HPDE6-E6E7 (cell line): ENCODE results near the gene CUBN.

Source experiments
- DNase-seq: peaks from one replicate; pipeline ENCODE4 v3.0.0; 2011; ENCODE audit warnings: missing footprints; ENCODE audit errors: extremely low spot score

The CUBN gene

GRCh38 chr10:16989826-16990293, 139.8 kb downstream of the CUBN start:
- DNase-seq = no peak

- no peak for DNase-seq
Measured at GRCh38 chr10:16988900-16989299, 140.7 kb downstream of the CUBN start.

- no peak for DNase-seq
Measured at GRCh38 chr10:16987976-16988610, 141.5 kb downstream of the CUBN start.

- DNase-seq = no peak
Measured at GRCh38 chr10:16987206-16987621, 142.4 kb downstream of the CUBN start.

- no peak for DNase-seq
Measured at GRCh38 chr10:16986406-16987205, 143.0 kb downstream of the CUBN start.

GRCh38 chr10:16986082-16986405, 143.6 kb downstream of the CUBN start:
- DNase-seq = no peak

GRCh38 chr10:16984242-16984641, 145.4 kb downstream of the CUBN start:
- DNase-seq = no peak

GRCh38 chr10:16976803-16977202, 152.8 kb downstream of the CUBN start:
- DNase-seq = no peak

- no peak for DNase-seq
Measured at GRCh38 chr10:16975188-16975587, 154.4 kb downstream of the CUBN start.

- DNase-seq = peak; percentile 2
Measured at GRCh38 chr10:16968416-16969041, 161.1 kb downstream of the CUBN start.

GRCh38 chr10:16967866-16968415, 161.7 kb downstream of the CUBN start:
- no peak for DNase-seq

- DNase-seq = no peak
Measured at GRCh38 chr10:16966991-16967865, 162.4 kb downstream of the CUBN start.

GRCh38 chr10:16965740-16966447, 163.7 kb downstream of the CUBN start:
- no peak for DNase-seq

GRCh38 chr10:16965344-16965616, 164.3 kb downstream of the CUBN start:
- no peak for DNase-seq

GRCh38 chr10:16964576-16965343, 164.9 kb downstream of the CUBN start:
- no peak for DNase-seq

GRCh38 chr10:16960551-16960950, 169.1 kb downstream of the CUBN start:
- DNase-seq = no peak

- DNase-seq = no peak
Measured at GRCh38 chr10:16957038-16957437, 172.6 kb downstream of the CUBN start.

GRCh38 chr10:16954280-16955030, 175.2 kb downstream of the CUBN start:
- DNase-seq = no peak

- no peak for DNase-seq
Measured at GRCh38 chr10:16953270-16953669, 176.3 kb downstream of the CUBN start.

- DNase-seq = no peak
Measured at GRCh38 chr10:16952610-16953009, 177.0 kb downstream of the CUBN start.
